Tibial artery (tissue), 4 donors: Measurements from ENCODE around the gene NRCAM.

Source experiments
- DNase-seq, 2 donors: peaks; one replicate each; pipeline ENCODE4 v3.0.0-alpha.2; 2019
- H3K27ac ChIP-seq, 2 donors: fragments of 200-600 bp; sonication (generic) in 1 of 2; 1 replicate in 1 of 2; 2 replicates in 1 of 2; pipeline ENCODE4 v1.5.1; 2018 to 2019; ENCODE audit warnings: mild to moderate bottlenecking in 1 of 2
- H3K27me3 ChIP-seq, 2 donors: fragments of 200-600 bp; sonication (generic) in 1 of 2; one replicate each; pipeline versions ENCODE4 v1.5.1 to v1.6.0; 2016 to 2019
- H3K36me3 ChIP-seq, 3 donors: fragments of 200-600 bp; sonication (generic) in 2 of 3; one replicate each; pipeline ENCODE4 v1.5.1; 2016 to 2019; ENCODE audit warnings: mild to moderate bottlenecking in 2 of 3
- H3K4me1 ChIP-seq, 4 donors: fragments of 200-600 bp; sonication (generic) in 2 of 4; 1 replicate in 3 of 4; 2 replicates in 1 of 4; pipeline ENCODE4 v1.5.1; 2016 to 2019
- H3K4me3 ChIP-seq, 2 donors: fragments of 200-600 bp; sonication (generic) in 1 of 2; 1 replicate in 1 of 2; 2 replicates in 1 of 2; pipeline ENCODE4 v1.5.1; 2018 to 2019; ENCODE audit warnings: mild to moderate bottlenecking in 2 of 2
- H3K9me3 ChIP-seq, 3 donors: fragments of 200-600 bp; sonication (generic) in 1 of 3; one replicate each; pipeline ENCODE4 v1.5.1; 2016 to 2019
- intact Hi-C: fragments of 100-400 bp; cut with DNase I; formaldehyde crosslinking; loops from one replicate; pipeline ENCODE4 v1.15.0; 2023; ENCODE audit warnings: low total_unique reads
- TF ChIP-seq, protein P1 (sequence below), 2 experiments: fragments of 200-600 bp in 1 of 2; fragments of 450-650 bp in 1 of 2; IDR thresholded peaks; one replicate each; pipeline ENCODE4 v1.5.1; 2017 to 2019; ENCODE audit warnings: antibody characterized with exemption in 2 of 2, mild to moderate bottlenecking in 1 of 2, moderate library complexity in 1 of 2

Gene NRCAM

DNA sequence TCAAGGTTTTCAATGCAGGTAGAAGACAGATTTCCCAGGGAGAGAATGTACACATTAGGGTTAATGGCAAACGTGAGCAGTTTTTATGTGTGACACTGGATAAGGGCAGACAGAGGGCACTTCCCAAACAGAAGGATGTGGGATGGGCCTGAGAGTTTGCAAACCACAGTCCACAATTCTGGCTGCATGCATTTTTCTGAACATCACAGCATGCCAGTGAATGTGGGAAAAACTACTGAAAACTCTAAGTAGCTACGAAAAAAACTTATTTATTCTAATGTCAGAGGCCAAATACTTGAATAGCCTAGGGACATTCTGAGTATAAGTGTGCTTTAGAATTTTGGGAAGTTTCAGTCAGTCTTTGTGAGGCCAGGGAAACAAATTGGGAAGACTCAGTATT, 145.9 kb downstream of the NRCAM start:
- intact Hi-C loops: no loop called here
- H3K27ac ChIP-seq: no peak overlapping the region

DNA sequence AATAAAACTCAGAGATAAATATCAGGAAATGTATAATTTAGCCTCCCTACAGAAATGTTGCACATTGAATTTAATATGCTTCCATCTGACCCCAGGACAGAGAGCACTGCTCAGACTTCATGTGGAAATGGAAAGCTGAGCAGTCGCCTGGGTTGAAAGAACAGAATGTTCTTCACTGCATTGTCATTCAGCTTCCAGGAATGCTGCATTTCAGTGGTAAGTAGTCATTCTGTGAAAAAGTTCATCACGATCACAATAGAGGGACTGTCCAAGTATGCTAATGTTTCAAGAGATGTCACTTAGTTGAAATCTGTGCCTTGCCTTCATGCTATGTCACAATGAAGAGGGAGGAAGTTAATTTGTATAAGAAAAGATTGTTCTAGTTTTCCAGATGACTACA, 147.3 kb downstream of the NRCAM start:
- intact Hi-C loops: no loop called here
- DNase-seq: no peak
- no peaks in the 10 kb centered on the region for H3K27me3 ChIP-seq
- TF ChIP-seq, protein P1, sequence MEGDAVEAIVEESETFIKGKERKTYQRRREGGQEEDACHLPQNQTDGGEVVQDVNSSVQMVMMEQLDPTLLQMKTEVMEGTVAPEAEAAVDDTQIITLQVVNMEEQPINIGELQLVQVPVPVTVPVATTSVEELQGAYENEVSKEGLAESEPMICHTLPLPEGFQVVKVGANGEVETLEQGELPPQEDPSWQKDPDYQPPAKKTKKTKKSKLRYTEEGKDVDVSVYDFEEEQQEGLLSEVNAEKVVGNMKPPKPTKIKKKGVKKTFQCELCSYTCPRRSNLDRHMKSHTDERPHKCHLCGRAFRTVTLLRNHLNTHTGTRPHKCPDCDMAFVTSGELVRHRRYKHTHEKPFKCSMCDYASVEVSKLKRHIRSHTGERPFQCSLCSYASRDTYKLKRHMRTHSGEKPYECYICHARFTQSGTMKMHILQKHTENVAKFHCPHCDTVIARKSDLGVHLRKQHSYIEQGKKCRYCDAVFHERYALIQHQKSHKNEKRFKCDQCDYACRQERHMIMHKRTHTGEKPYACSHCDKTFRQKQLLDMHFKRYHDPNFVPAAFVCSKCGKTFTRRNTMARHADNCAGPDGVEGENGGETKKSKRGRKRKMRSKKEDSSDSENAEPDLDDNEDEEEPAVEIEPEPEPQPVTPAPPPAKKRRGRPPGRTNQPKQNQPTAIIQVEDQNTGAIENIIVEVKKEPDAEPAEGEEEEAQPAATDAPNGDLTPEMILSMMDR (IDR thresholded peaks at IDR 0.05): no peak
- H3K36me3 ChIP-seq: no peaks in the 10 kb centered on the region
- H3K4me3 ChIP-seq: no peak overlapping the region
- H3K27ac ChIP-seq: no peak overlapping the region
- H3K9me3 ChIP-seq: no peaks in the 10 kb centered on the region
- H3K4me1 ChIP-seq: no peaks in the 10 kb centered on the region

More for the DNA sequence above, 145.9 kb downstream of the NRCAM start:
- H3K36me3 ChIP-seq: no peaks in the 10 kb centered on the region
- TF ChIP-seq, protein P1 (IDR thresholded peaks at IDR 0.05): no peak
- H3K4me3 ChIP-seq: no peak overlapping the region
- no peaks in the 10 kb centered on the region for H3K27me3 ChIP-seq
- no peak for DNase-seq
- H3K4me1 ChIP-seq: no peaks in the 10 kb centered on the region
- no peaks in the 10 kb centered on the region for H3K9me3 ChIP-seq

DNA sequence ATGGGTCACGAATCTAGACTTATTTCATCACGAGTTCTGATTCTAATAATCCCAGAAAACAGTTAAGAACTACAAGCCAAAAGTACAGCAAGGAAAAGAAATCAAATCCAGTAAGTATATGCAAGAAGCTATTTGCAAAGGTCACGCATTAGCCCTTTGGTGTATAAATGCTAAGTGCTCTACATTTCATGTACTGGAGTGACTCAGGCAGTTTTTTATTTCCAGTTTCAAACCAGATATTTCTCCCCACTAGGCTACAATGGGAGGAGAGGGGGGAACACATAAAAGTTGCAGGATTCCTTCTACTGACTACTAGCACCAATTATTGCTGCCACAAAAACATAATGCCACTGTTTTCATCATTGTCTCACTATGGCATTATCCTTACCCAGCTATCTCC, 148.0 kb downstream of the NRCAM start:
- intact Hi-C loops: no loop called here
- TF ChIP-seq, protein P1 (IDR thresholded peaks at IDR 0.05): no peak
- Histone ChIP-seq H3K4me1 (no peaks in the 10 kb centered on the region), H3K4me3 (no peak overlapping the region), H3K27me3 (no peaks in the 10 kb centered on the region), H3K36me3 (no peaks in the 10 kb centered on the region), H3K9me3 (no peaks in the 10 kb centered on the region), H3K27ac (no peak overlapping the region)
- no peak for DNase-seq

DNA sequence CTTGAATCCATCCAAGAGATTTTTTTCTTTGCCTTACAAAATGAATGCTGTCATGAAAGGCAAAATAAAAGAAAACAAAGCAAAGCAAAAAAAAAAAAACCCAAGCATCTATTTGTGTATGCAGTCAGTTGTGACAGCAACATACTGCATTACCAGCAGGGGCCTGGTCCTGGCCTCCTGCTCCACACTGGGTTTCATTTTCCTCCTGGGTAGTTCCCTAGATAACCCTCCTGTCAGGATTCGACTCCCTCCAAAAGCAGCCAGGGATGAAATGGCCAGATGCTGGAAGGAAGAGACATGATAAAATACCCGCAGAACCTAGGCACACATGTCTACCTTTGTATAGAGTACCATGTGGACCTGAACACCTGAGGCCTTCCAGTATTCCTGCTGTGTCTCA, 148.6 kb downstream of the NRCAM start:
- H3K27ac ChIP-seq: no peak overlapping the region
- H3K36me3 ChIP-seq: no peaks in the 10 kb centered on the region
- intact Hi-C loops: no loop called here
- no peaks in the 10 kb centered on the region for H3K4me1 ChIP-seq
- no peaks in the 10 kb centered on the region for H3K9me3 ChIP-seq
- TF ChIP-seq, protein P1 (IDR thresholded peaks at IDR 0.05): no peak
- no peak for DNase-seq
- no peaks in the 10 kb centered on the region for H3K27me3 ChIP-seq
- H3K4me3 ChIP-seq: no peak overlapping the region

DNA sequence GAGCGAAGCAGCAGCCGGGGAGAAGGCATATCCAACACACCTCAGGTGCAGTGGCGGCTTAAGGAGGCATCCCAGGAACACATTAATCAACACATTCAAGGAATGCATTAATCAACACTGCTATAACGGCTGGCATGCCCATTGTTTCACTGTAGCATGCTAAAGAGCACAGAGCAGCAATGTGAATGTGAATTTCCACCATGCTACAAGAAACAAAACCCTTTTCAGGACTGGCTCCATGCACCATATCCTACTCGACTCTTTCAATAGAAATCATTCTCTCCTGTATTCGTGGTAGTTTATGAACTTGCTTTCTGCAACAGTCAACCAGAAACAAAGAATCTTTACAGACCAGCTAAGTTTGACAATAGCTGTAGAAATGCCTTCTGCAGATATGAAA, 149.0 kb downstream of the NRCAM start:
- intact Hi-C loops: no loop called here
- no peak for DNase-seq
- Histone ChIP-seq H3K4me3 (no peak overlapping the region), H3K36me3 (no peaks in the 10 kb centered on the region), H3K27ac (no peak overlapping the region), H3K27me3 (no peaks in the 10 kb centered on the region), H3K9me3 (no peaks in the 10 kb centered on the region), H3K4me1 (no peaks in the 10 kb centered on the region)
- TF ChIP-seq, protein P1 (IDR thresholded peaks at IDR 0.05): no peak

DNA sequence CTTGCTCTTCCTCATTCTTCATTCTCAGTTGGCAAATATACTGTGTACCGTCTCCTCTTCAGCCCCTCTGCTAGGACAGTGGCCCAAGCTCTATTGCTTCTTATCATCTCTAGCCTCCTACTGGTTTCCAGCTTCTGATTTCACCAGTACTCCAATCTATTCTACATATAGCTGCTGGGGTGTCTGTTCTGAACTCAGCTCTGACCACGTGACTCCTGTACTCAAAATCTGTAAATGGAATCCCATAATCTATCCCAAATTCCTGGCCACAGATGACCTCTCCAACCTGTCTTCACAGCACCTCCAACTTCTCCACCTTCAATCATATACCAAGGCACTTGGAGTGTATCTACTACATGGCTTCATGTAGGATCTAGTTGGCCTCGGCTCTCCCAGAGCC, 152.9 kb downstream of the NRCAM start:
- Histone ChIP-seq H3K36me3 (no peaks in the 10 kb centered on the region), H3K9me3 (no peaks in the 10 kb centered on the region), H3K4me1 (no peaks in the 10 kb centered on the region), H3K4me3 (no peak overlapping the region), H3K27me3 (no peaks in the 10 kb centered on the region), H3K27ac (no peak overlapping the region)
- TF ChIP-seq, protein P1 (IDR thresholded peaks at IDR 0.05): no peak
- DNase-seq: no peak
- intact Hi-C loops: no loop called here
